NCI-H2107 treated with DMSO at 0.1 percent for 48 hours (cell line): ENCODE data around the gene CLIC3.
"Not testable (repeated sequence)": the region's sequence is repeated elsewhere in the genome, so short reads cannot be mapped to it uniquely, and the experiment has no call there.

Experiments used
- DNase-seq: peaks from one replicate; lab custom pipeline; 2025; ENCODE audit not compliant: unreplicated experiment; lab: John Stamatoyannopoulos, UW

The CLIC3 gene

GRCh38 chr9:137004285-137004684 is 7.9 kb upstream of the CLIC3 start:
- not testable (repeated sequence) for DNase-seq

GRCh38 chr9:137002646-137003041 is 6.3 kb upstream of the CLIC3 start:
- DNase-seq, result no peak

GRCh38 chr9:137001857-137002645 is 5.7 kb upstream of the CLIC3 start:
- no peak for DNase-seq

- DNase-seq, result no peak
Observed at GRCh38 chr9:137000177-137000930, 4.0 kb upstream of the CLIC3 start.

- DNase-seq, result no peak
Observed at GRCh38 chr9:136997830-136998234, 1.5 kb upstream of the CLIC3 start.

GRCh38 chr9:136997371-136997770 is 1.0 kb upstream of the CLIC3 start:
- DNase-seq, result no peak

GRCh38 chr9:136995772-136996311 is 526 bp downstream of the CLIC3 start:
- DNase-seq, result no peak

- DNase-seq, result no peak
Observed at GRCh38 chr9:136995362-136995761, 1.0 kb downstream of the CLIC3 start.

GRCh38 chr9:136994888-136995230 is 1.5 kb downstream of the CLIC3 start:
- no peak for DNase-seq

- DNase-seq, result no peak
Observed at GRCh38 chr9:136994180-136994887, 2.0 kb downstream of the CLIC3 start.

- no peak for DNase-seq
Observed at GRCh38 chr9:136992819-136993369, 3.5 kb downstream of the CLIC3 start.

GRCh38 chr9:136991993-136992818 is 4.2 kb downstream of the CLIC3 start, which contains the start of gene PAXX:
TSS of gene PAXX (plus strand) at chr9:136992422. CDS start at chr9:136992444, 22 bp downstream.
- peak; percentile 59 for DNase-seq

GRCh38 chr9:136990242-136990911 is 6.0 kb downstream of the CLIC3 start:
- no peak for DNase-seq

GRCh38 chr9:136988872-136989271 is 7.5 kb downstream of the CLIC3 start:
- no peak for DNase-seq

- no peak for DNase-seq
Observed at GRCh38 chr9:136985853-136986252, 10.5 kb downstream of the CLIC3 start.

- DNase-seq, result no peak
Observed at GRCh38 chr9:136985027-136985602, 11.3 kb downstream of the CLIC3 start.

GRCh38 chr9:136984464-136985026 is 11.8 kb downstream of the CLIC3 start:
- no peak for DNase-seq

- DNase-seq, result no peak
Observed at GRCh38 chr9:136983656-136984314, 12.6 kb downstream of the CLIC3 start.

GRCh38 chr9:136983167-136983566 is 13.2 kb downstream of the CLIC3 start:
- DNase-seq, result no peak
